Gastroesophageal sphincter (tissue), 3 donors: ENCODE measurements around the gene HDHD5.

Experiments
- CTCF ChIP-seq, 4 experiments: fragments of 200-600 bp in 2 of 4; fragments of 450-650 bp in 2 of 4; sonication (generic) in 1 of 4; IDR thresholded peaks; one replicate each; pipeline ENCODE4 v1.5.1; 2017 to 2019; ENCODE audit warnings: antibody characterized with exemption in 4 of 4, mild to moderate bottlenecking in 2 of 4, moderate library complexity in 2 of 4
- EP300 ChIP-seq: sonication (generic); formaldehyde crosslinking; IDR thresholded peaks from one replicate; pipeline ENCODE4 v1.6.1; 2017; ENCODE audit warnings: antibody characterized with exemption, mild to moderate bottlenecking
- POLR2A ChIP-seq, 2 donors: fragments of 450-650 bp; IDR thresholded peaks; one replicate each; pipeline ENCODE4 v1.6.1; 2017; ENCODE audit warnings: antibody characterized with exemption in 2 of 2, mild to moderate bottlenecking in 2 of 2, moderate library complexity in 1 of 2
- POLR2AphosphoS5 ChIP-seq: sonication (generic); formaldehyde crosslinking; IDR thresholded peaks from one replicate; pipeline ENCODE4 v1.6.1; 2017; ENCODE audit warnings: antibody characterized with exemption

DNA sequence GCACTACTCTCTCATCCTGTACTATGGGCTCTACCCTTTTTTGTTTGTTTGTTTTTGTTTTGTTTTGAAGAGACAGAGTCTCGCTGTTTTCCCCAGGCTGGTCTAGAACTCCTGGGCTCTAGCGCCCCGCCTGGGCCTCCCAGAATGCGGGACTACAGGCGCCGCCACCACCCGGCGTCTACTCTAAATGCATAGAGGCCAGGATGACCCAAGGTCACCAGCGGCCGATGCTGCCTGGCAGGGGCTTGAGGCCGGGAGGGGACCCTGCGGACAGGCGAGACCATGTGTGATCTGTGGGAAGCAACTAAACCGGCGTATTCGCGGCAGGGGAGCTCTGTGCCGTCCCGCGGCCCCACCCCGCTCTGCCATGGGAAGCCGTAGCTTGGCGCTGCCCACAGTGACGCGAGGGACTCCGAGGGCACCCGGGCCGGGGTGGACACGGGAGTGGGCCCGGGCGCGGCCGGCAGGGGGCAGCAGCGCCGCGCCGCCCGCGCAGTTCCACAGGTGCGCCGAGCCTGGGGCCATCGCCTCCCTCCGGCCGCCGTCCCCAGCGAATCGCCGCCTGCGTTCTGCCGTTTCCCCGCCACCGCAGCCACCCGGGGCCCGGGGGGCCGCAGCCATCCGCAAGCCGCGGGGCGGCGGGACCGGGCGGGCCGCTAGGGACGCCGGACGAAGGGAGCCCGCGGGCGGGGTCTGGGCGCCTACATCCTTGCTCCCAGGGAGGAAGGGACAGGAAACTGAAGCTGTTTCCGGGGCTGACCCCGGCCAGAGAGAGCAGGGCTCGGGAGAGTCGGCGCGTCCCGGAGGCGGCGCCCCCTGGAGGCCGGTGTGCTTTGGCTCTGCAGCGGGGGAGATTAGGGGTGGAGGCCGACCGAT is 12.3 kb upstream of the HDHD5 start:
- peak; percentile 68 to 93 (median 82) for TF ChIP-seq CTCF (IDR thresholded peaks at IDR 0.05)
- TF ChIP-seq POLR2A (IDR thresholded peaks at IDR 0.05) = peak; percentile 68 to 74
- TF ChIP-seq POLR2AphosphoS5 = peak; percentile 32
- TF ChIP-seq EP300 = no peak
